Karpas-422 (cell line): ENCODE data around the gene GAP43. TPM values are rescaled to one million over a fixed set of nuclear protein-coding genes. Genes with fewer than 3 reads are reported as not detected.
A peak's percentile ranks its signal among the peaks of the same experiment; 100 is the strongest.

Source experiments
- DNase-seq: peaks from one replicate; pipeline ENCODE4 v3.0.0-alpha.2; 2015
- H2AFZ ChIP-seq: fragments of 200-600 bp; sonication (generic); 2 replicates; pipeline ENCODE4 v1.6.1; 2014; ENCODE audit warnings: antibody characterized with exemption, low read length, mixed read lengths
- H3K27ac ChIP-seq: fragments of 200-600 bp; sonication (generic); 2 replicates; pipeline ENCODE4 v1.5.1; 2014; ENCODE audit warnings: mild to moderate bottlenecking, low read length, moderate library complexity
- H3K27me3 ChIP-seq: fragments of 200-600 bp; sonication (generic); 2 replicates; pipeline ENCODE4 v1.6.1; 2014; ENCODE audit warnings: low read length, mixed read lengths
- H3K36me3 ChIP-seq: fragments of 200-600 bp; sonication (generic); 2 replicates; pipeline ENCODE4 v1.6.1; 2014; ENCODE audit warnings: low read length, mixed read lengths; ENCODE audit not compliant: insufficient read depth
- H3K4me1 ChIP-seq: fragments of 200-600 bp; sonication (generic); 2 replicates; pipeline ENCODE4 v1.6.1; 2014; ENCODE audit warnings: mild to moderate bottlenecking, low read length, mixed read lengths
- H3K4me2 ChIP-seq: fragments of 200-600 bp; sonication (generic); 2 replicates; pipeline ENCODE4 v1.6.1; 2014; ENCODE audit warnings: low read length, low read depth, mild to moderate bottlenecking; ENCODE audit not compliant: poor library complexity, severe bottlenecking
- H3K4me3 ChIP-seq: fragments of 200-600 bp; sonication (generic); 2 replicates; pipeline ENCODE4 v1.5.1; 2014; ENCODE audit warnings: mild to moderate bottlenecking, antibody characterized with exemption, low read length, mixed read lengths
- H3K79me2 ChIP-seq: fragments of 200-600 bp; sonication (generic); 2 replicates; pipeline ENCODE4 v1.6.1; 2014; ENCODE audit warnings: mild to moderate bottlenecking, low read length, mixed read lengths
- H3K9ac ChIP-seq: fragments of 200-600 bp; sonication (generic); 2 replicates; pipeline ENCODE4 v1.6.0; 2014; ENCODE audit warnings: low read length
- H3K9me2 ChIP-seq: fragments of 200-600 bp; sonication (generic), shearing (Covaris generic); replicated peaks from 2 replicates; pipeline ENCODE4 v1.6.0; 2014; ENCODE audit warnings: mild to moderate bottlenecking, low read length, moderate library complexity; ENCODE audit not compliant: insufficient read depth
- H3K9me3 ChIP-seq: fragments of 300-700, 200-600 bp; sonication (generic); 2 replicates; pipeline ENCODE4 v1.6.1; 2014; ENCODE audit warnings: low read length, mixed read lengths
- H4K20me1 ChIP-seq: fragments of 200-600 bp; sonication (generic); 2 replicates; pipeline ENCODE4 v1.6.1; 2014; ENCODE audit warnings: mild to moderate bottlenecking, antibody characterized with exemption, low read length, low read depth; ENCODE audit not compliant: insufficient read depth
- total RNA-seq: library from RNA; depleted of rRNA; stranded (reverse); fragments of >200 nt; shearing (Covaris generic); gene quantifications from 2 replicates; pipeline ENCODE4 v1.2.3, GENCODE V29; 2014; ENCODE audit warnings: low replicate concordance

The GAP43 gene
- total RNA-seq, 1 experiment from 2014 or later, result not detected

- Histone ChIP-seq H3K79me2 (no peaks in the 10 kb centered on the region), H3K27ac (no peak overlapping the region), H3K4me1 (no peaks in the 10 kb centered on the region), H2AFZ (no peak overlapping the region), H3K9ac (no peak overlapping the region), H4K20me1 (no peaks in the 10 kb centered on the region), H3K9me2 (no peaks in the 10 kb centered on the region), H3K9me3 (no peaks in the 10 kb centered on the region), H3K4me3 (no peak overlapping the region), H3K27me3 (no peaks in the 10 kb centered on the region), H3K4me2 (no peak overlapping the region), H3K36me3 (no peaks in the 10 kb centered on the region)
- no peak for DNase-seq
These were observed 66.6 kb downstream of the GAP43 start for GRCh38 chr3:115689928-115690327.

- no peaks in the 10 kb centered on the region for H3K79me2 ChIP-seq
- no peaks in the 10 kb centered on the region for H3K27me3 ChIP-seq
- H3K9me2 ChIP-seq, result no peaks in the 10 kb centered on the region
- no peaks in the 10 kb centered on the region for H4K20me1 ChIP-seq
- H3K27ac ChIP-seq, result no peak overlapping the region
- H3K9ac ChIP-seq, result no peak overlapping the region
- DNase-seq, result no peak
- H3K4me3 ChIP-seq, result no peak overlapping the region
- H3K36me3 ChIP-seq, result no peaks in the 10 kb centered on the region
- no peaks in the 10 kb centered on the region for H3K4me1 ChIP-seq
- no peaks in the 10 kb centered on the region for H3K9me3 ChIP-seq
- H3K4me2 ChIP-seq, result no peak overlapping the region
- no peak overlapping the region for H2AFZ ChIP-seq
These were observed 68.7 kb downstream of the GAP43 start for GRCh38 chr3:115691964-115692363.

GRCh38 chr3:115692887-115693524, 69.7 kb downstream of the GAP43 start:
- no peak overlapping the region for H2AFZ ChIP-seq
- H3K79me2 ChIP-seq, result no peaks in the 10 kb centered on the region
- H3K27me3 ChIP-seq, result no peaks in the 10 kb centered on the region
- H3K4me2 ChIP-seq, result no peak overlapping the region
- H3K9me2 ChIP-seq, result no peaks in the 10 kb centered on the region
- H3K9me3 ChIP-seq, result no peaks in the 10 kb centered on the region
- H3K9ac ChIP-seq, result no peak overlapping the region
- H4K20me1 ChIP-seq, result no peaks in the 10 kb centered on the region
- no peak overlapping the region for H3K4me3 ChIP-seq
- H3K36me3 ChIP-seq, result no peaks in the 10 kb centered on the region
- H3K4me1 ChIP-seq, result no peaks in the 10 kb centered on the region
- H3K27ac ChIP-seq, result no peak overlapping the region
- peak; percentile 84 for DNase-seq

GRCh38 chr3:115693868-115694267, 70.6 kb downstream of the GAP43 start:
- no peaks in the 10 kb centered on the region for H3K9me3 ChIP-seq
- H3K36me3 ChIP-seq, result no peaks in the 10 kb centered on the region
- no peak for DNase-seq
- no peak overlapping the region for H3K4me2 ChIP-seq
- H3K79me2 ChIP-seq, result no peaks in the 10 kb centered on the region
- no peaks in the 10 kb centered on the region for H3K9me2 ChIP-seq
- H3K4me1 ChIP-seq, result no peaks in the 10 kb centered on the region
- no peak overlapping the region for H3K4me3 ChIP-seq
- H2AFZ ChIP-seq, result no peak overlapping the region
- H3K9ac ChIP-seq, result no peak overlapping the region
- H3K27me3 ChIP-seq, result no peaks in the 10 kb centered on the region
- H3K27ac ChIP-seq, result no peak overlapping the region
- H4K20me1 ChIP-seq, result no peaks in the 10 kb centered on the region

GRCh38 chr3:115695090-115695489, 71.8 kb downstream of the GAP43 start:
- Histone ChIP-seq H4K20me1 (no peaks in the 10 kb centered on the region), H3K36me3 (no peaks in the 10 kb centered on the region), H3K9me3 (no peaks in the 10 kb centered on the region), H3K27me3 (no peaks in the 10 kb centered on the region), H3K9me2 (no peaks in the 10 kb centered on the region), H3K27ac (no peak overlapping the region), H3K4me1 (no peaks in the 10 kb centered on the region), H3K9ac (no peak overlapping the region), H3K4me2 (no peak overlapping the region), H3K4me3 (no peak overlapping the region), H3K79me2 (no peaks in the 10 kb centered on the region), H2AFZ (no peak overlapping the region)
- DNase-seq, result no peak

- no peaks in the 10 kb centered on the region for H3K9me3 ChIP-seq
- H4K20me1 ChIP-seq, result no peaks in the 10 kb centered on the region
- no peak overlapping the region for H3K4me2 ChIP-seq
- H3K27ac ChIP-seq, result no peak overlapping the region
- no peaks in the 10 kb centered on the region for H3K27me3 ChIP-seq
- H3K36me3 ChIP-seq, result no peaks in the 10 kb centered on the region
- H3K9me2 ChIP-seq, result no peaks in the 10 kb centered on the region
- no peaks in the 10 kb centered on the region for H3K4me1 ChIP-seq
- no peak overlapping the region for H3K4me3 ChIP-seq
- DNase-seq, result no peak
- H3K79me2 ChIP-seq, result no peaks in the 10 kb centered on the region
- H3K9ac ChIP-seq, result no peak overlapping the region
- no peak overlapping the region for H2AFZ ChIP-seq
These were observed 74.1 kb downstream of the GAP43 start for GRCh38 chr3:115697263-115698053.

- H3K4me2 ChIP-seq, result no peak overlapping the region
- no peaks in the 10 kb centered on the region for H3K36me3 ChIP-seq
- no peaks in the 10 kb centered on the region for H3K4me1 ChIP-seq
- H3K9me3 ChIP-seq, result no peaks in the 10 kb centered on the region
- H3K9me2 ChIP-seq, result no peaks in the 10 kb centered on the region
- H2AFZ ChIP-seq, result no peak overlapping the region
- H3K27ac ChIP-seq, result no peak overlapping the region
- no peak overlapping the region for H3K9ac ChIP-seq
- no peak for DNase-seq
- H4K20me1 ChIP-seq, result no peaks in the 10 kb centered on the region
- H3K79me2 ChIP-seq, result no peaks in the 10 kb centered on the region
- no peaks in the 10 kb centered on the region for H3K27me3 ChIP-seq
- H3K4me3 ChIP-seq, result no peak overlapping the region
These were observed 75.7 kb downstream of the GAP43 start for GRCh38 chr3:115698851-115699591.

GRCh38 chr3:115699706-115700105, 76.4 kb downstream of the GAP43 start:
- Histone ChIP-seq H3K4me3 (no peak overlapping the region), H3K27me3 (no peaks in the 10 kb centered on the region), H4K20me1 (no peaks in the 10 kb centered on the region), H3K36me3 (no peaks in the 10 kb centered on the region), H3K9me3 (no peaks in the 10 kb centered on the region), H2AFZ (no peak overlapping the region), H3K9me2 (no peaks in the 10 kb centered on the region), H3K4me2 (no peak overlapping the region), H3K27ac (no peak overlapping the region), H3K9ac (no peak overlapping the region), H3K79me2 (no peaks in the 10 kb centered on the region), H3K4me1 (no peaks in the 10 kb centered on the region)
- DNase-seq, result no peak
